NCI-H128 (cell line): ENCODE measurements around the gene STAT3.
"Not testable (repeated sequence)": the region's sequence is repeated elsewhere in the genome, so short reads cannot be mapped to it uniquely, and the experiment has no call there.

Experiments
- DNase-seq: peaks from one replicate; lab custom pipeline; 2025; ENCODE audit not compliant: unreplicated experiment; lab: John Stamatoyannopoulos, UW

The STAT3 gene

DNA sequence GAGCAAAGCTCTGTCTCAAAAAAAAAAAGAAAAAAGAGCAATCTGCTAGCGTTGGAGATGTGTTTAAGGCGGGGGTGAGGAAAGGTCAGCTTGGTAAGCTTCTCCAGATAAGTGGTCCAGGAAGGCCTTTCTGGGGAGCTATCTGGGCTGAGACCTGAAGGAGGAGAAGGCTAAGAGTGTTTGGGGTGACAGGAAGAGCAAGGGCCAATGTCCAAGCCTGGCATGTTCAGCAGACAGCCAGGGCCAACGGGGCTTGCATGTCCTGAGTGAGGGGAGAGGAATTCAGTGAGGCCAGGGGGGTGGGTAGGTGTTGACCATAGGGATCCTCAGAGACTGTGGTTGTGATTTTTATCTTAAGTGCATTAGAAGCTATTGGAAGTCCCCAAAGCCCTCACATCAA, 84.5 kb downstream of the STAT3 start:
- no peak for DNase-seq

DNA sequence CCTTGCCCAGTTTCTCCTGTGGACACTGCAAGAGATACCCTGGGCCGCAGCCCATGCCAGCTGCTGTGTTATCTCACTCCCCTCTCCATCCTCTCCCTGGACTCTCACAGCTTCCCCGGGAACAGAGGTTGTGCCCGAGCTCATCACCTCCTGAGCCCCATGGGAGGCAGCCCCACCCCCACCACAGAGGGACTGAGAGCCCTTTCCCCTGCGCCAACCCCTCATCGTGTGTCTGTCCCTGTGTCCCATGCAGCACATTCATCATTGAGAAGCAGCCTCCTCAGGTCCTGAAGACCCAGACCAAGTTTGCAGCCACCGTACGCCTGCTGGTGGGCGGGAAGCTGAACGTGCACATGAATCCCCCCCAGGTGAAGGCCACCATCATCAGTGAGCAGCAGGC, 87.2 kb downstream of the STAT3 start:
- DNase-seq, result no peak

DNA sequence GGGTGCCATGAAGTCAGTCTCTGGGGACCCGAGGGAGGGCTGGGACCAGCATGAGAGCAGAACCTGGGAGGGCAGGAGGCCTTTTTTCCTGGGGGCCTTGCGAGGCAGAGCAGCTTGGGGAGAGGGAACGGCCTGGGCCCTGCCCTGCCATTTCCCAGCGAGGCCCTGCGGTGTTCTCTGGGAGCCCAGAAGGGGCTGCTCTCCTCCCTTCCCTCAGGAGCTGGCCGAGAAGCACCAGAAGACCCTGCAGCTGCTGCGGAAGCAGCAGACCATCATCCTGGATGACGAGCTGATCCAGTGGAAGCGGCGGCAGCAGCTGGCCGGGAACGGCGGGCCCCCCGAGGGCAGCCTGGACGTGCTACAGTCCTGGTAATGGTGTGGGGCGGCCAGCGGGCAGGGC, 88.3 kb downstream of the STAT3 start:
- not testable (repeated sequence) for DNase-seq

GRCh38 chr17:42299361-42299760, 88.9 kb downstream of the STAT3 start:
- DNase-seq, result not testable (repeated sequence)

DNA sequence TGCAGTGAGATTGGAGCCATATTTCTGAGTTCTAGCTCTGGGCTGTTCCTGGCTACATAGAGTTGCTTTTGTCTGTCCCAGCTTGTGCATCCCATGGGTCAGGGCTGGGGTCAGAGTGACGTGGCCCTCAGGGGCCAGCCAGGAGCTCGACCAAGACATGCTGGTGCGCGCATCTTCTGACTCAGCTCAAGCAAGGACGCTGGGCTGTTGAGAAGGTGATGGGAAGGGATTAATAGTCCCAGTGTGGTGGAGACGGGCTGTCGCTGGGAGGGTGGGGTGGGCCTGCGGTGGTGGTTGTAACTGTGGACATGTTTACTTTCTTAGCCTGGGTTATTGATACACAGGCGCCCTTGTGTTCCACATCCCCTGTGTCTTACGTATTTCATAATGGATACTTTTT, 90.5 kb downstream of the STAT3 start:
- not testable (repeated sequence) for DNase-seq

GRCh38 chr17:42296012-42296411, 92.2 kb downstream of the STAT3 start:
- no peak for DNase-seq

GRCh38 chr17:42294469-42295398, 93.5 kb downstream of the STAT3 start:
- no peak for DNase-seq

- DNase-seq, result no peak
Observed at GRCh38 chr17:42291129-42291528, 97.1 kb downstream of the STAT3 start.

DNA sequence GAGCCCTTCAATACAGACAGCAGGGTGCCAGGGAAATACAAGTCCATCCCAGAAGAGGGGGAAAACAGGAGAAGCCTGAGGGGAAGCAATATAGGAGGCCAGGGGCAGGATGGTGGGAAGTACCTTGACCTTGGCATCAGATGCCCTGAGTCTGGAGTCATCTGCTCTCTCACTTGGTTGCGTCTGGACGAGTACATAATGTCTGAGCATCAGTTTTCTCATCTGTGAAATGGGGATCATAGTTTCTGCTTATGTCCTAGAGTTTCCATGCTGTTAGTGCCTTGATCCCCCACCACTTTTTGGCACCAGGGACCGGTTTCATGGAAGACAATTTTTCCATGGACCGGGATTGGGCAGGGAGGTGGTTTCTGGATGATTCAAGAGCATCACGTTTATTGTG, 97.7 kb downstream of the STAT3 start:
- DNase-seq, result no peak

DNA sequence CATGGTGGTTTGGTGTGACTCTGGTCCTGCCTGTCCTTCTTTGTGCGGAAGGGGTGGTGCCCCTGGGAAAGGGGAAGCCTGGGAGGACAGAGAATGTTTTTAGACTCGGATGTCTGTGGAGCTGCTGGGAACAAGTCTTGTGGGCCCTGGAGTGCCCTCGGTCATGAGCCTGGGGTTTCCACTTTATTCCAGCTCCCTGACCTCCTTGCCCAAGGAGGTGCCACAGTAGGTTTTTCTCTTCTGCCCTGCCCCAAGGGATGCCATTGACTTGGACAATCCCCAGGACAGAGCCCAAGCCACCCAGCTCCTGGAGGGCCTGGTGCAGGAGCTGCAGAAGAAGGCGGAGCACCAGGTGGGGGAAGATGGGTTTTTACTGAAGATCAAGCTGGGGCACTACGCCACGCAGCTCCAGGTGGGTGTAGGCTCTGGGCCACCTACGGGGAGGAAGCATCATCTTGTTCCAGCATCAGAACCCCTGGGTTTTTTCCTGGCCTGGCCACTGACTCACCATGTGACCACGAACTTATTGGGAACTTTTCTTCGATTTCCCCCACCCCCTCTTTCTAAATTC, 98.5 kb downstream of the STAT3 start:
- no peak for DNase-seq

GRCh38 chr17:42288803-42289610, 99.2 kb downstream of the STAT3 start:
- DNase-seq, result no peak

DNA sequence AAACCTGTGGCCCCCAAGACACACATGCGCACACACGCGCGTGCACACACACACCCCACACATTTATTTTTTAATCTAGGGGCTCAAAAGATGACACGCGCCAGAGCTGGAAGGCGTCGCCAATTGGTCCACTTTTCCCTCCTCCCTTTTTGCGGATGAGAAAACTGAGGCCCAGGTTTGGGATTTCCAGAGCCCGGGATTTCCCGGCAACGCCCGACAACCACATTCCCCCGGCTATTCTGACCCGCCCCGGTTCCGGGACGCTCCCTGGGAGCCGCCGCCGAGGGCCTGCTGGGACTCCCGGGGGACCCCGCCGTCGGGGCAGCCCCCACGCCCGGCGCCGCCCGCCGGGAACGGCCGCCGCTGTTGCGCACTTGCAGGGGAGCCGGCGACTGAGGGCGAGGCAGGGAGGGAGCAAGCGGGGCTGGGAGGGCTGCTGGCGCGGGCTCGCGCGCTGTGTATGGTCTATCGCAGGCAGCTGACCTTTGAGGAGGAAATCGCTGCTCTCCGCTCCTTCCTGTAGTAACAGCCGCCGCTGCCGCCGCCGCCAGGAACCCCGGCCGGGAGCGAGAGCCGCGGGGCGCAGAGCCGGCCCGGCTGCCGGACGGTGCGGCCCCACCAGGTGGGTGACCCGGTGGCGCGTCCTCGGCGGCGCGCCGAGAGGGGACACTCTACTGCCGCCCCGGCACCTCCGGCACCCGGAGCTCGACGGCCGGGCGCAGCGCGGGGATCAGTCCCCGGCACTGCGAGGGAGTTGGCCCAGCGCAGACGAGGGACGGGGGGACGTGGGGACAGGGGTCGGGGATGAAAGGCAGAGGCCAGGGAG, 100.1 kb downstream of the STAT3 start, which contains the start of gene STAT5A:
Gene STAT5A, plus strand, starts transcription at position 522 of the 826 bp plus-strand sequence. CDS start 914 bp downstream, outside the sequence.
- DNase-seq, result no peak

GRCh38 chr17:42287305-42287976, 100.8 kb downstream of the STAT3 start:
- DNase-seq, result no peak

DNA sequence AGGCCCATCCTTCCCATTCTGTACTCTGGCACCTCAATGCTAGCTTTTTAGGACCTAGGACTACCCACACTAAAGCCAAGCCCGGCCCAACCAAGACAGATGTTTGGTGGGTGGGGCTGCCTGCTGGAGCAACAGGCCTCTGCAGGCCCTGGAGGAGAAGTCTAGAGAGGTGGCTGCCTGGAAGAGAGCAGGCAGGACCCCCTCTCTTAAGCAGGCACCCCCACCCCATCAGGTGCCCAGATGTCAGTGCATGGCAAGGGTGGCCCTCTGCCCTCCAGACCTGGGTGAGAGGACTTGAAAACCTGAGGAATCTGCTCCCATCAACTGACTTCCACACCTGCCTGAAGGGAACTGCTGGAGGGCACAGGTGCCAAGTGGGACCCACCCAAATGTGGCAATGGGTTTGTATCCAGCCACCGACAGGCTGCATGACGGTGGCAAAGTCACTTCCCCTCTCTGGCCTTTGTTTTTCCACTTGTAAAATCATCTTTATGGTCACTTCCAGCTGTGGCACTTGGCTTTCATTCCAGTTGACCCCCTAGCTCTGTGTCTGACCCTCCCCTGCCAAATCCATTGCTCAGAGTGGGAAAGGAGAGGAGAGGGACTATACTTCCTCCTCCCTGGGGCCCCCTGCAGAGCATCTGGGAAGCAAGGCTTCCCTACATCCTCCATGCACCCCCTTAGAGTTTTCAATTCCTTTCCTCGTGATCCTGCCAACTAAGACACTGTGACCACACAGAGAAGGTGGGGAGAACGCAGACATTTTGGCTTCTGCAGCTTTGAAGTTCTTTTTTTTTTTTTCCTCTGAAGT, 101.6 kb downstream of the STAT3 start:
- no peak for DNase-seq

DNA sequence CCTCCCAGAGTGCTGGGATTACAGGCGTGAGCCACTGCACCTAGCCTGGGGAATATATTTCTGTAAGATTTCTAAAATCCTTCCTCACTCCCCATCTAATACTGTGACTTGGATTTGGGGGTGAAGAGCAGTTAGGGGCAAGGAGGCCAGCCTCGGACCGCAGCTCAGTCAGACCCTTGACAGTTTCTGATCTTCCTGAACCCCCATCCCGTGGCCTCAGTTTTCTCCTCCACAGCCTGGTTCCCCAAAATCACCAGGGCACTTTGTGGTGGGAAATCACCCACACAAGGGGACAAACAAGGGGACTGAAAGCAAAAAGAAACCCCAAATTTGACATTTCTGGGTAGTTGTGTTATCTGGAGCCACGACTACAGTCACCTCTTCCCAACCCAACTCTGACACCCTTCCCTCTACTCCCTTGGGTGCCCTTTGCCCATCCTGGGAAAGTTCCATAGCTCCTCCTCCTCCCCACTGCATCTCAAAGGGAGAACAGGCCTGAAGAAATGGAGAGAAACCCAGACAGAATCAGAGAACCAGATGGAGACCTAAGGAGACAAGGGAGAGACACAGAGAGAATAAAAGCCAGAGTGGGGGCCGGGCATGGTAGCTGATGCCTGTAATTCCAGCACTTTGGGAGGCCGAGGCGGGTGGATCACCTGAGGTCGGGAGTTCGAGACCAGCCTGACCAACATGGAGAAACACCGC, 102.7 kb downstream of the STAT3 start:
- DNase-seq, result no peak

DNA sequence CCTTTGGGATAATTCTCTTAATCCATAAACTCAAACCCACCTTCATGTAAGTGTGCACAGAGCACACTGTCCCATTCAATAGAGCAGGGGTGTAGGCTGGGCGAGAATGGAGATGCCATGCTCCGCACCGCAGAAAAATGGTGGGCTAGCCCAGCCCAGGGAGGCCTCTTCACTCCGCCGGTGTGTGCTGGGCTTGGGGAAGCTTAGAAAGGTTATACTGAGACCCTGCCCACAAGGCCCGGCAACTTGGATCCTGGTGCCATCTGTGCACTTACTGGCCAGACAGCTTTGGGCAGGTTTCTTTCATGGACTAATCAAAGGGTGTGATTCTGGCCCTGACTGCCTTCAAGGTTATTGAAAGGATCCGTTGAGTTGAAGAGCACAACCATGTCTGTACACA, 103.7 kb downstream of the STAT3 start:
- DNase-seq, result no peak

GRCh38 chr17:42284024-42284369, 104.2 kb downstream of the STAT3 start:
- no peak for DNase-seq

DNA sequence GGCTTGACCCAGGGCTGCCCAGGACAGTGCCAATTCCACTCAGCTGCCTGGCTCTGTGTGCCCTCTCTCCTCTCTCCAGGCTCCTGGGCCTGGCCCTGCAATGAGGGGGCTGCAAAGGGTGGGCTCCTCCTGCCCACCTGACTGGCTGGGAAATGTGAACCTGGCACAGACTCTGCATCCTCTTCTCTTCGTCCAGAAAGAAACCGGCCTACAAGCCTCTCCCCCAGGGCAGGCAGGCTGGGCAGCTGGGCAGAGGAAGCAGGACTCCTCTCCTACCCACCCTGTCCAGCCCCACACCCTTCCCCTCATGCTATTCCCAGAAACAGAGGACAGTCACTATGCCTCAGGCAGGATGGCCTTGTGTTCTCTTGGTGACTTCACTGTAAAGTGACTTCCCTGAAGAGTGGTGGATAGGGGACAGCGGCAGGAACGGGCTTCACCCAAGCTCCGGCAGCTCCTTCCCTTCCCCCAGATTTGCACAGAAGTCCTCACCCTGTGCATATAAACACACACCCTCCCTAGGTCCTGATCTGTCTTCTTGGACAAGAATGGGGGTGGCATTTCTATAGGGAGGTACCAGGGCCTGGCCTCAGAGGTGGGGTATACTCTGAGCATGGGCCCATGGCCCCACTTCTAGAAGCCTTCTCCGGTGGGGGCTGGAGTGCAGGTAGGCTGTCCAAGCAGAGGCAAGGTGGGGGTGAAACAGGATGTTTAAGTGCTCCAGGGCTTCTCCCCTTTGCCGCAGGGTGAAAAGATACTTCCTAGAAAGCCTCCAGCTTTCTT, 104.8 kb downstream of the STAT3 start:
- DNase-seq, result no peak
